Stomach (tissue), 4 donors: Measurements from ENCODE around the gene KNOP1.

Experiments used
- POLR2A ChIP-seq, 4 donors: fragments of 450-650 bp; IDR thresholded peaks; one replicate each; pipeline ENCODE4 v1.6.1; 2016; ENCODE audit warnings: antibody characterized with exemption in 4 of 4, control low read depth in 2 of 4, mild to moderate bottlenecking in 1 of 4, moderate library complexity in 1 of 4
- POLR2AphosphoS5 ChIP-seq, 3 donors: sonication (generic); formaldehyde crosslinking; IDR thresholded peaks; one replicate each; pipeline ENCODE4 v1.6.1; 2016; ENCODE audit warnings: antibody characterized with exemption in 3 of 3
- TF ChIP-seq, protein P1 (sequence below), 7 experiments: fragments of 450-650 bp in 4 of 7; fragments of 200-600 bp in 3 of 7; sonication (generic) in 3 of 7; IDR thresholded peaks; one replicate each; pipeline ENCODE4 v1.5.1; 2016 to 2019; ENCODE audit warnings: antibody characterized with exemption in 7 of 7, control low read depth in 2 of 7, mild to moderate bottlenecking in 1 of 7

DNA sequence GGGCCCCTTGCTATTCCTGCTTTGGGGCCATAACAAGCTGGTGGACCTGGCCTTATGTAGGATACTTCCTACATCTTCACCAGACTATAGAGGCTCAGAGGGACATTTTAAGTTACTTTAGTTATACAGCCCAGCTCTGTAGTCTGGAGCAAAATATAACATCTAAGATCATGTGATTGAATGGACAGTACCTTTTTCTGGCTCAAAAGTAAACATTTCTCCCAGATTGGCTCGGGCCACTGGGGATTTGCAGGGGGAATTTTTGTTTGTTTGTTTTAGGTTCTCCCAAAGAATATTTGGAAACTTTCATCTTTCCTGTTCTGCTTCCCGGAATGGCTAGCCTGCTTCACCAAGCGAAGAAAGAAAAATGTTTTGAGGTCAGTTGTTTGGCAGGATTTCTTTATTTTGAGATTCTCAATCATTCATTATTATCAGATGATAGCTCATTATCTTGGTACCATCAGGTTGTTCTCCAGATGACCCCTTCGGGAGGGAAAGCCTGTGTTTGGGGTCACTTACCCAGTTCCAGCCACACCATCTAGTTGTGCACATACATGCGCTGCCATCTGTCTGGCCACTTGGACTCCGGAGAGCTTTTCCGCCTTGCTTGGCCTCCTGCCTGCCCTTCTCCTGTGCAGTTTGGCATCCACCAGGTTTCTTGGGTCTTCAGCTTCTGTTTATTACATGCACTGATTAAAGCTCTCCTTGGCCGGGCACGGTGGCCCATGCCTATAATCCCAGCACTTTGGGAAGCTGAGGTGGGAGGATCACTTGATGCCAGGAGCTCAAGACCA, 17.2 kb upstream of the KNOP1 start:
- TF ChIP-seq, protein P1, sequence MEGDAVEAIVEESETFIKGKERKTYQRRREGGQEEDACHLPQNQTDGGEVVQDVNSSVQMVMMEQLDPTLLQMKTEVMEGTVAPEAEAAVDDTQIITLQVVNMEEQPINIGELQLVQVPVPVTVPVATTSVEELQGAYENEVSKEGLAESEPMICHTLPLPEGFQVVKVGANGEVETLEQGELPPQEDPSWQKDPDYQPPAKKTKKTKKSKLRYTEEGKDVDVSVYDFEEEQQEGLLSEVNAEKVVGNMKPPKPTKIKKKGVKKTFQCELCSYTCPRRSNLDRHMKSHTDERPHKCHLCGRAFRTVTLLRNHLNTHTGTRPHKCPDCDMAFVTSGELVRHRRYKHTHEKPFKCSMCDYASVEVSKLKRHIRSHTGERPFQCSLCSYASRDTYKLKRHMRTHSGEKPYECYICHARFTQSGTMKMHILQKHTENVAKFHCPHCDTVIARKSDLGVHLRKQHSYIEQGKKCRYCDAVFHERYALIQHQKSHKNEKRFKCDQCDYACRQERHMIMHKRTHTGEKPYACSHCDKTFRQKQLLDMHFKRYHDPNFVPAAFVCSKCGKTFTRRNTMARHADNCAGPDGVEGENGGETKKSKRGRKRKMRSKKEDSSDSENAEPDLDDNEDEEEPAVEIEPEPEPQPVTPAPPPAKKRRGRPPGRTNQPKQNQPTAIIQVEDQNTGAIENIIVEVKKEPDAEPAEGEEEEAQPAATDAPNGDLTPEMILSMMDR (IDR thresholded peaks at IDR 0.05): no peak
- TF ChIP-seq POLR2AphosphoS5 (IDR thresholded peaks at IDR 0.05): no peak
- no peak for TF ChIP-seq POLR2A (IDR thresholded peaks at IDR 0.05)
